ENCODE data around the gene JAG1.
"Not testable (repeated sequence)": the region's sequence is repeated elsewhere in the genome, so short reads cannot be mapped to it uniquely, and the experiment has no call there.

The JAG1 gene

GRCh38 chr20:10635476-10636208, 38.2 kb downstream of the JAG1 start:
- no peak for DNase-seq

GRCh38 chr20:10634683-10635411, 39.0 kb downstream of the JAG1 start:
- DNase-seq = no peak

GRCh38 chr20:10634211-10634610, 39.6 kb downstream of the JAG1 start:
- DNase-seq = no peak

GRCh38 chr20:10633718-10634117, 40.1 kb downstream of the JAG1 start:
- no peak for DNase-seq

- DNase-seq = no peak
Observed at GRCh38 chr20:10632721-10633509, 40.9 kb downstream of the JAG1 start.

- DNase-seq = no peak
Observed at GRCh38 chr20:10631126-10631525, 42.7 kb downstream of the JAG1 start.

- no peak for DNase-seq
Observed at GRCh38 chr20:10629946-10630650, 43.7 kb downstream of the JAG1 start.

- no peak for DNase-seq
Observed at GRCh38 chr20:10626896-10627295, 46.9 kb downstream of the JAG1 start.

- no peak for DNase-seq
Observed at GRCh38 chr20:10625641-10626040, 48.2 kb downstream of the JAG1 start.

- DNase-seq = no peak
Observed at GRCh38 chr20:10622657-10623418, 51.0 kb downstream of the JAG1 start.

- DNase-seq = no peak
Observed at GRCh38 chr20:10621149-10621548, 52.6 kb downstream of the JAG1 start.

GRCh38 chr20:10619427-10619826, 54.4 kb downstream of the JAG1 start:
- no peak for DNase-seq

GRCh38 chr20:10618611-10619245, 55.1 kb downstream of the JAG1 start:
- DNase-seq = no peak

GRCh38 chr20:10617549-10618133, 56.2 kb downstream of the JAG1 start:
- not testable (repeated sequence) for DNase-seq

GRCh38 chr20:10616212-10616611, 57.6 kb downstream of the JAG1 start:
- DNase-seq = no peak

GRCh38 chr20:10613911-10614310, 59.9 kb downstream of the JAG1 start:
- no peak for DNase-seq

GRCh38 chr20:10613426-10613825, 60.4 kb downstream of the JAG1 start:
- DNase-seq = not testable (repeated sequence)

- DNase-seq = no peak
Observed at GRCh38 chr20:10611357-10611756, 62.4 kb downstream of the JAG1 start.

GRCh38 chr20:10610251-10610650, 63.5 kb downstream of the JAG1 start:
- no peak for DNase-seq

- no peak for DNase-seq
Observed at GRCh38 chr20:10609770-10610169, 64.0 kb downstream of the JAG1 start.

- no peak for DNase-seq
Observed at GRCh38 chr20:10609276-10609675, 64.5 kb downstream of the JAG1 start.
